GM12892 (cell line): ENCODE data around the gene MEGF11.

Experiments
- POLR2A ChIP-seq: IDR thresholded peaks from 2 replicates; pipeline ENCODE4 v1.6.1; 2011; ENCODE audit warnings: low read depth, low read length, control low read depth
- POLR2AphosphoS5 ChIP-seq: IDR thresholded peaks from 2 replicates; pipeline ENCODE4 v1.6.1; 2011; ENCODE audit warnings: low read depth, low read length, control low read depth
- TAF1 ChIP-seq: IDR thresholded peaks from 2 replicates; pipeline ENCODE4 v1.6.1; 2011; ENCODE audit warnings: low read depth, mild to moderate bottlenecking, control low read depth, low read length, borderline replicate concordance

DNA sequence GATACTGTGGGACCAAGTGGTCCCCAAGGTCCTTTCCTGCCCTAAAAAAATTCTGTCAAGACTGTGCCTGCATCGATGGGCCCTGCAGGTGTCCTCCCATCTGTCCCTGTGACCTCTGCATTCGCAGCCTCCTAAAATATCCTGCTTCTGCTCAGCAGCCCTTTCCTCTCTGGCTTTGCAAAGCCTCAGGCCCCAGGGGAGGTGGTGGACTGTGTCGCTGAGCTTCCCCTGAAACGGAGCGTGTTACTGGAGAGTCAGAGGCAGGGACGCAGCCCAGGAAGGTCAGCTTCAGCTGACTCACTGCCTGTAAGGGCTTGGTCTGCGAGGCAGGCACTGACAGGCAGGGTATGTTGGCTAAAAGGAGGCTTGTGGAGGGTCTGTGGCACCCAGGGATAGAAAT, 274.2 kb downstream of the MEGF11 start:
- TF ChIP-seq POLR2A (no peak), TAF1 (no peak), POLR2AphosphoS5 (no peak)
